Hematopoietic multipotent progenitor cell treated with erythropoietin and hydrocortisone succinate and interleukin-3 and kit ligand, for 8 days (in vitro differentiated cells): ENCODE measurements around the gene SND1.

Source experiments
- DNase-seq: peaks from one replicate; pipeline ENCODE4 v3.0.0-alpha.2; 2015

SND1 gene

DNA sequence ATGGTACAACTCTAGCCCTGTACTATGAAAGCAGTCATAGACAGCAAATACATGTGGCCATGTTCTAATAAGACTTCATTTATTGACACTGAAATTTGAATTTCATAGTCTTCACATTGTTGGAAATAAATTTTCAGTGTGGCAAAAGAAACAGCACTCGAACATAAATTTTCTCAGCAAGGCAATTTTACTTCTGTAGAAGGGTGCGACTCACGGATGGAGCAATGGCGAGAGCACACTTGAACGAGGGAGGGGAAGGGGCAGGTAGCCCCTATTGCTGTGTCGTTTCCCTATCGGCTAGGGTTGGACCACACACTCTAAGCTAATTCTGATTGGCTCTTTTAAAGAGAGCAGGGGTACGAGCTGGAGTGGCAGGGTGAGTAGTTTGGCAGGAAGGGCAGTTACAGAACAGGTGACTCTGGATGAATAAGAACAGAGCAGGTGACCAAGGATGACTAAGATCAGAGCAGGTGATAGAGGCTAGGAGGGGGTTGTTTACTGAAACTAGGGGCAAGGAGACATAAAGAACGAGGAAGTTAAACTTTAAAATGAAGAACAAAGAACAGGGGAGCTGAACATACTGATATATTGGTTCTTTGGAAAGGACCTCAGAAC is 327.2 kb downstream of the SND1 start:
- DNase-seq = no peak

DNA sequence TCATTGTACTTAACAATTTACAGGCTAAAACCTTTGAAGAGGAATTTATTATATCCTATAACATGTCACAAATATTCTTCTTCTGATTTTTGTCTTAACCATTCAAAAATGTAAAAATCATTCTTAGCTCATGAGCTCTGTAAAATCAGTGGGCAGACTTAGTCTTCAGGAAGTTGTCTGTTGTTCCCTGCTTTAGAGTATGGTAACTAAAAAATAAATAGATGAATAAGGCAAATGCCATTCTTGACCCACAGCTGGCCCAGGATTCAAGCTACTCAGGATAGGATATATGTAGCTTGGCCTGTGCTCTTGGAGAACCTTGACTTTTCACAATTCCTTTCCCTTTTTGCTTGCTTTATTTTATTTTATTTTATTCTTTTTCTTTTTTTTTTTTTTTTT is 327.7 kb downstream of the SND1 start:
- DNase-seq = no peak

DNA sequence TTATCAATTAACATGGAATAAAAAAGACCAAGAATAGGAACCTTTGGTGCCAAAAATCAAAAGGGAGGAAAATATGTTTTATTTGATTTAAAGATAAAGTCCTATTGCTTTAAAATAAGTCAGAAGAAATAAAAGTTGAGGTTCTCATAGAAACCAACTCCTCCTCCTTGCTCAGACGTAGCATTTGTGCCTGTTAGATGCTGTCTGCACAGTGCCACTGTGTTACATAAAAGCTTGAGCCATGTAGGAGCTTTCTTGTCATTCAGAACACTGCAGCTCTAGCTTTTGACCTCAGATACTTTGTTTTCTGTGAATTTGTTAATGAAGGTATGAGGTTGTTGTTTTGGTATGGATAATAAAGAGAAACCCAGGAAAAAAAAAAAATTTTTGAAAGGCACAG is 328.9 kb downstream of the SND1 start:
- DNase-seq = no peak

DNA sequence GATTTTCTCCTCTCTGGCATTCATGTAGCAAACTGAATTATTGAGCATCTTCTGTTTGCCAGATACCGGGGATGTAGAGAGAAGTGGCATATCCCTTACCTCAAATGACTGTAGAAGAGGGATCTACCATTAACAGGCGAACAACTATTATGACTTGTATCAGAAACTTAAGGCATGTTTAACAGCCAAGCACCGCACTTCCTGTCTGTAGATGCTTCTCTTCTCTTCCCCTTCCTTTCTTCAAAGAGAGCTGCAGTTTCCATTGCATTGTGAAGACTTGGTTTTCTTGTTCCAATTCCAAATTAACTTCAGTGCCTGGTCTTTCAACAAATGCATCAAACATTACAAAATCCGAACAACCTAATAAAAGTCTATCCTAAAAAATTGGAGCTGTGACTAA is 330.0 kb downstream of the SND1 start:
- no peak for DNase-seq

GRCh38 chr7:127983804-127984332 is 331.9 kb downstream of the SND1 start:
- DNase-seq = peak; percentile 40

GRCh38 chr7:127986581-127987521 is 334.9 kb downstream of the SND1 start:
- DNase-seq = peak; percentile 92

DNA sequence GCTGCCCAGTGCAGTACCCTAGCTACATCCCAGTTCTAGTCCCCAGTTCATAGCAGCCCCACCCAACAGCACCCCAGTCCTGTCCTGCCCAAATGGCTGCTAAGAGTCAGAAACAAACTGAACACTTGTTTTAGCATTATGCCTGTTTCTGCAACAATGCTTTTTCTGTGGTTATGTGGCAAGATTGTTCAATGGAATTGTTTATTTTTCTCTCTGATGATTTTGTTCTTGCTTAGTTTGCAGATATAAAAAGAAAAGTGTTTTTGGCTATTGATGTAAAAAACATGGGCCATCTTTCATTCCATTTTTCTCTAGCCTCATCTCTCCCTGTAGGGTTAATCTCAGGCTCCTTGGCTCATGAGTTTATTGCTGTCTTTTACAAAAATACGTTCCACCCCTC is 336.8 kb downstream of the SND1 start:
- DNase-seq = no peak

DNA sequence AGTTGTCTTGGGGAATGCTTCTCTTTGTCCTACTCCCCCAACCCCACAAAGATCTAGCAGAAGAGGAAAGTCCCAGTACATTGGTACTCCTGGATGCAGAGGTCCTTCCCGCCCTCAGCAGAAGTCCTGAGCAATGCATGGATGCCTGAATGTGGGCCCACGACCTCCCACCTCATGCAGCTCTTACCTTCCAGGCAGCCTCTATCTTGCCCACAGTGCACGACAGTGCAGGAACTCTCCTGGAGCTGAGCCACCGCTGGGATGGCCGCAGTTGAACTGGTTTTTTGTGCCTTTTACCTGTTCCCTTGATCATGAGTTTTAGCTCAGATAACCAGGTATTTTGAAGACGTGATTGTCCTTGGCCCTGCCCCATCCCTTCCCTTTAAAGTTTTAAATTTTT is 341.3 kb downstream of the SND1 start:
- no peak for DNase-seq

- DNase-seq = peak; percentile 6
Measured at GRCh38 chr7:127993987-127994386, 342.0 kb downstream of the SND1 start.

DNA sequence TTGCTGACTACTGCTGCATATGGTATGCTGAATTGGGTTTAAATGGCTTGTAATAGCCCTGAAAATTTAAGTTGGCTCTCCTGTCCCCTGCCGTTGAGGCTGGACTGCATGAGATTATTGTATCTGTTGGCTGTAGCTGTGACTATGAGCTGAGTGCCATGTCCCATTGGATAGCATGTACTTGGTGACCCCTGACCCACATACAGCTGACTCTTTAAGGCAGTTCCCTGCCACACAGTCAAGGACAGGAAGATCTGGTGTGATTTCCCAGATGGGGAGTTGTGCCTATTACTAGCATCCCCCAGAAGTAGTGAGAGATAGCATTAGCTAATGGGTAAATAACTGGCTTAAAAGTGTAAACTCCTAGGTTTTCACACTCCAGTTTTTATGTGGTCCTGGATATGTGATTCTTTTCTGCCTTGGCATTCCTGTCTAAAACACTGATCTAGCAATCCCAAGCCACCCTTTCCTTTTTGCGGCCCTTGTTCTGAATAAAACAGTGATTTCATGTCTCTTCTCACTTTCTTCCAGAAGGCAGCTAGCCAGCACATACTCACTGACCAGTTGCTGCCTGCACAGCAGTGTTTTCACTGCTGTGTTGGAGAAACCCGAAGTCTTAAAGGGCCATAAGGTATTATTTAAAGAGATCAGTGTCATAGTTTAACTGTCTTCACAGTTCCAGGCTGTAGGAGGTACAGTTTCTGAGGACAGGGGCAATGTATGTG is 343.3 kb downstream of the SND1 start:
- no peak for DNase-seq

DNA sequence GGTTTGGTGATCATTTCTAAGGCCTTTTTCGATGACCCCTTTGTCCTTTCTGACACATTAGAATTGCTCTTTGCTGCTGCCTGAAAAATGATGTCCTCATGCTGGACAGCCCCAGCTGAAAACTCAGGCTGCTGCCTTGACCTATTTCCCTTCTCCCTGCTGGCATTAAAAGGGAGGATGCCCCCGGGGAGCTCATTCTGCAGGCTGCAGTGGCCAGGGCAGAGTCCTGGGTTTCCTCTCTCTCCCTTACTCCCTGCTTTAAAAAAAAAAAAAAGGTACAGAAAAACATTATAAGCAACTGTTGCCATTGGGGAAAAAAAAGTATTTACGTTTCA is 343.9 kb downstream of the SND1 start:
- DNase-seq = no peak

DNA sequence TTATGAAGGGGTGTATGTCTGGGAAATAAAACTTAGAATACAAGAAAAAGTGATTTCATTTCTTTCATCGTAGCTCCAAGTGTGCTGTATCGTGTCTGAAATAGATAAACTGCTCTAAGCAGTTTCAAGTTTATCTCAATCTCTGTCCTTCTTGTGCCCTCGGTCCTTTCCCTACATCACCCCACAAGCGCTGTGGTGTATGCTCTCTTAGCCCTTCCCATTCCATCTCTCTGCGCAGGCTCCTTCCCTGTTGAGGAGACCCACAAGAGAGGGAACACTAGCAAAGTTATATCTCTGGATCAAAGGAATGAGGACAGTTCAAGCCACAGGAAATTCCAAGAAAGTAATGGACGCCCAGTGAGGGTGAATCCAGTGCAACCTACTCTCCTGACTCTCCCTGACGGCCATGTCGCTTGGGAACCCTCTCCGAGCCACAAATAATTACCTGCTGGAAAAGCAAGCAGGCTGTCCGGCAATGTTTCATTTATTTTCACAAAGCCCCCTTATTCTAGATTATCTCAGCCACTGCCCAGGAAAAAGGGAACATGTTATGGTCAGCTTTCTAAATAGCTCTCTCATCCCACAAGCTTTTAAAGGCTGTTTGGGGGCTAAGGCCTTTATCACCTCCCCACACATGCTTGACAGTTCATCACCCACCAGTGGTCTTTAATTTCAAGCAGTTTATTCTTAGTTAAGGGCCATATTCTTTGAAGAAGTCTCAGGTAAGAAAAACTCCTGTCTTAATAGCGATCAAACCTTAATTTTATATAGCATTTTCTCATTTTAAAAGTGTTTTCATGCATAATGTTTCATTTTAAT is 344.5 kb downstream of the SND1 start:
- peak; percentile 12 for DNase-seq

GRCh38 chr7:127997226-127997922 is 345.4 kb downstream of the SND1 start:
- no peak for DNase-seq

GRCh38 chr7:127998671-127999070 is 346.7 kb downstream of the SND1 start:
- no peak for DNase-seq

- DNase-seq = no peak
Measured at GRCh38 chr7:128000048-128000447, 348.1 kb downstream of the SND1 start.

DNA sequence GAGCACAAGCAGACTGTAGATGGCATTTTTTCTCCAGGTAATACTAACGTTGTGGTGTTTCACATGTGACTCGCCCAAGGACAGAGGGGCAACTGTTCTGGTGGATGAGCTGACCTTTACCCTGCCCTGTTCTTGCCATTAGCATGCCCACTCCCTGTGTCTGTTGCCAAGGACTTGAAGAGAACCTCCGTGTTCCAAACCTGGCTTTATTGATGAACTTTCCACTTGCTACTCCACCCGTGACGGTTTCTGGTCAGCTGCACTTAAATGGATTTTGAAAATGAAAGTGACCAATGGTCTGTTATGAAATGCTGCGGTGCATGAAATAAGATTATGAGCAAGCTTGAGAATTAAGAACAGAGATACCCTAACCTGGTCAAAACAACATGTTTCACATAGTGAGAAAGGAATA is 348.9 kb downstream of the SND1 start:
- DNase-seq = no peak

DNA sequence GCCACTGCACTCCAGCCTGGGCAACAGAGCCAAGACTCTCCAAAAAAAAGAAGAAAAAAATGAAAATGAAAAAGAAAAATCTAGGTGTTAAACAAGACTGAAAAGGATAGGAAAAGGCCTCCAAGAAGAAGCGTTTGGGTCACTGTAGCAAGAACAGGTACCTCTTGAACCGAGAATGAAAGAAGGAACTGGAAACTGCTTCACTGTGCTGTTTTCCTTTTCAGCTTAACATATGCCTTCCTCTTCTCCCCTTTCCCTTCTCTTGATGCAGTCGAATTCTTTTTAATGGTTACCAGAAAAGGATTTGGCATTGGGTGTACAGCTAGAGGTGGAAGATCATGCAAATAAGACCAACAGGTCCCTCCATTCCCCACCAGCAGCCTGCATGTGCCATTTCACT is 351.2 kb downstream of the SND1 start:
- DNase-seq = no peak

GRCh38 chr7:128003787-128004186 is 351.8 kb downstream of the SND1 start:
- DNase-seq = no peak

DNA sequence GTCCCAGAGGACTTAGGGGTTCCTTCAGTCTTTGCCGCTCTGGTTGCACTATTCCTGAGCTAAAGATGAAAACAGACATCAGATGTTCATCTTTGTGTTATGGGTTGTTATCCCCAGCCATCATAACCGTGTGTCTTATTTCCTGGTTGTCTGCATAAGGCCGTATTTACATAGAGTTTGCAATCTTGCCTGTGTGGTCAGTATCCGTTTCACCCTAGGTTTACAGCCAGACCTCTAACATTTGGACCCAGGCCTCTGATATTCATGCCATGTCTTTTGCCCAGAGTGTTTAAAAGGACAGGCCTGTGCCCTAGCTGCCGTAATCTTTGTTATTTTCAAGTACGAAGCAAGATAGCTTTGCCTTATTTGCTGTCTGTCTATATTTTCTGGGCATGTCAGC is 352.6 kb downstream of the SND1 start:
- no peak for DNase-seq

DNA sequence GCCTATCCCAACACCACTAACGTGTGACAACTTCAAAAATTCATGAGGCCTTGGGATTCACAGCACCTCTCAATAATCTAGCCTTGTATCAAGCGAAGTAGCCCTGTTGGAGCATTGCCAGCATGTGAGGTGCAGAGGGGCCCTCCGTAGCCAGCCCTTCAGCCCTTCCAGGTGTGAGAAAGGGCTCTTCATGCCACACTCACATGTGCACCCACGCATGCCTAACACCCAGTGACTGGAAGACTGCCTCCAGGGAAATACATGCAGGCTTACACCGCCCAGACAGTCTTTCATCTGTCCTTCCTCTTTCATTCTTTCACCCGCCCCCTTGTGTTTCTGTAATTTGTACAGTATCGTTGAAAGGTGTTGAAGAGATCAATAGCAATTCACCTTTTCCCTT is 353.1 kb downstream of the SND1 start:
- DNase-seq = no peak

- no peak for DNase-seq
Measured at GRCh38 chr7:128005759-128006159, 353.8 kb downstream of the SND1 start.
